ENCODE measurements around the gene ARID4A.

- TF ChIP-seq, protein P1, sequence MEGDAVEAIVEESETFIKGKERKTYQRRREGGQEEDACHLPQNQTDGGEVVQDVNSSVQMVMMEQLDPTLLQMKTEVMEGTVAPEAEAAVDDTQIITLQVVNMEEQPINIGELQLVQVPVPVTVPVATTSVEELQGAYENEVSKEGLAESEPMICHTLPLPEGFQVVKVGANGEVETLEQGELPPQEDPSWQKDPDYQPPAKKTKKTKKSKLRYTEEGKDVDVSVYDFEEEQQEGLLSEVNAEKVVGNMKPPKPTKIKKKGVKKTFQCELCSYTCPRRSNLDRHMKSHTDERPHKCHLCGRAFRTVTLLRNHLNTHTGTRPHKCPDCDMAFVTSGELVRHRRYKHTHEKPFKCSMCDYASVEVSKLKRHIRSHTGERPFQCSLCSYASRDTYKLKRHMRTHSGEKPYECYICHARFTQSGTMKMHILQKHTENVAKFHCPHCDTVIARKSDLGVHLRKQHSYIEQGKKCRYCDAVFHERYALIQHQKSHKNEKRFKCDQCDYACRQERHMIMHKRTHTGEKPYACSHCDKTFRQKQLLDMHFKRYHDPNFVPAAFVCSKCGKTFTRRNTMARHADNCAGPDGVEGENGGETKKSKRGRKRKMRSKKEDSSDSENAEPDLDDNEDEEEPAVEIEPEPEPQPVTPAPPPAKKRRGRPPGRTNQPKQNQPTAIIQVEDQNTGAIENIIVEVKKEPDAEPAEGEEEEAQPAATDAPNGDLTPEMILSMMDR (IDR thresholded peaks at IDR 0.05), result no peak
- TF ChIP-seq POLR2A (IDR thresholded peaks at IDR 0.05), result no peak
Observed at GRCh38 chr14:58376791-58377190, 78.4 kb downstream of the ARID4A start.
